AG04450 (cell line): ENCODE measurements around the gene SHC4. TPM values are rescaled to one million over a fixed set of nuclear protein-coding genes. Genes with fewer than 3 reads are reported as not detected.
A peak's percentile ranks its signal among the peaks of the same experiment; 100 is the strongest.

ENCODE experiments used
- CTCF ChIA-PET: fragments of 300-600, 350-600 bp; formaldehyde crosslinking; extraction: SDS; loops from one replicate; lab custom pipeline; 2022; ENCODE audit warnings: antibody characterized with exemption, inconsistent platforms; lab: Charles Lee
- POLR2A ChIA-PET: fragments of 350-600 bp; formaldehyde crosslinking; extraction: SDS; loops from one replicate; lab custom pipeline; 2021; ENCODE audit warnings: antibody characterized with exemption, inconsistent platforms; lab: Yijun Ruan, JAX
- DNase-seq: peaks from one replicate; pipeline ENCODE4 v3.0.0-alpha.2; 2011; ENCODE audit warnings: low read depth, low spot score
- H3K27ac ChIP-seq: one replicate; pipeline ENCODE4 v1.5.1; 2012; ENCODE audit warnings: low read depth, low read length, control low read depth
- H3K27me3 ChIP-seq: one replicate; pipeline ENCODE4 v1.6.0; 2012; ENCODE audit warnings: low read length; ENCODE audit not compliant: control insufficient read depth, insufficient read depth
- H3K4me3 ChIP-seq: 2 replicates; pipeline ENCODE4 v1.5.1; 2011; ENCODE audit warnings: mild to moderate bottlenecking, low read depth, low read length, control low read depth
- H3K9me3 ChIP-seq: 2 replicates; pipeline ENCODE4 v1.5.1; 2012; ENCODE audit warnings: low read length; ENCODE audit not compliant: control insufficient read depth, insufficient read depth
- polyA plus RNA-seq: library from polyadenylated mRNA; depleted of rRNA; stranded (reverse); fragments of >200 nt; gene quantifications from 2 replicates; pipeline ENCODE4 v1.2.3, GENCODE V29; 2011
- TF ChIP-seq, protein P1 (sequence below): IDR thresholded peaks from 2 replicates; pipeline ENCODE4 v1.5.1; 2011; ENCODE audit warnings: low read depth, low read length, control low read depth, inconsistent platforms

Gene SHC4
- polyA plus RNA-seq, 1 experiment = 5.1 TPM

GRCh38 chr15:48955370-48955769 lies 8.3 kb downstream of the SHC4 start:
- Histone ChIP-seq H3K27me3 (no peaks in the 10 kb centered on the region), H3K27ac (no peak overlapping the region), H3K4me3 (no peak overlapping the region), H3K9me3 (no peaks in the 10 kb centered on the region)
- POLR2A ChIA-PET = no interaction called here
- CTCF ChIA-PET = interaction anchor here (1.3 to 2.5 kb wide), 4 partner anchors 9 to 21 kb away, joined by 3 to 9 read pairs (median 6); partner anchors contain the start of gene SHC4
- TF ChIP-seq, protein P1, sequence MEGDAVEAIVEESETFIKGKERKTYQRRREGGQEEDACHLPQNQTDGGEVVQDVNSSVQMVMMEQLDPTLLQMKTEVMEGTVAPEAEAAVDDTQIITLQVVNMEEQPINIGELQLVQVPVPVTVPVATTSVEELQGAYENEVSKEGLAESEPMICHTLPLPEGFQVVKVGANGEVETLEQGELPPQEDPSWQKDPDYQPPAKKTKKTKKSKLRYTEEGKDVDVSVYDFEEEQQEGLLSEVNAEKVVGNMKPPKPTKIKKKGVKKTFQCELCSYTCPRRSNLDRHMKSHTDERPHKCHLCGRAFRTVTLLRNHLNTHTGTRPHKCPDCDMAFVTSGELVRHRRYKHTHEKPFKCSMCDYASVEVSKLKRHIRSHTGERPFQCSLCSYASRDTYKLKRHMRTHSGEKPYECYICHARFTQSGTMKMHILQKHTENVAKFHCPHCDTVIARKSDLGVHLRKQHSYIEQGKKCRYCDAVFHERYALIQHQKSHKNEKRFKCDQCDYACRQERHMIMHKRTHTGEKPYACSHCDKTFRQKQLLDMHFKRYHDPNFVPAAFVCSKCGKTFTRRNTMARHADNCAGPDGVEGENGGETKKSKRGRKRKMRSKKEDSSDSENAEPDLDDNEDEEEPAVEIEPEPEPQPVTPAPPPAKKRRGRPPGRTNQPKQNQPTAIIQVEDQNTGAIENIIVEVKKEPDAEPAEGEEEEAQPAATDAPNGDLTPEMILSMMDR = no peak
- no peak for DNase-seq

DNA sequence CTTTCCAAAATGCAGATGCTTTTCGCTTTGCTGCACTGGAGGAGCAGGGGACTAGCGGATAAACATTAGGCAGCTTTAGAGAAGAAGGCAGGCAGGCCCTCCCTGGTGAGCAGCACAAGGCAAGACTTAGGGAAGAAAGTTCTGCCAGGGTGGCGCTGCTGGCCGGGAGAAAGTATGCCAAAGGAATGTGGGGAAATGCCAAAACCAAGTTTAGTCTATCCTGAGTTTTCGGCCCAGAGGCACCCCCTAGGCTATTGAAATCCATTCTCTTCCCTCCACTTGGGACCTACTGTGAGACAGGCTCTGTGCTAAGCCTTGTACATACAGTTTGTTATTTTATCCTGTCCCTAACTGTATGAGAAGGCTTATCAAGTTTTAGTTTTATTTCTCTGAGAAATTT lies 9.2 kb downstream of the SHC4 start:
- H3K9me3 ChIP-seq = no peaks in the 10 kb centered on the region
- TF ChIP-seq, protein P1 = peak; percentile 15; the same call in 1 of the 2 replicates
- POLR2A ChIA-PET = no interaction called here
- DNase-seq = no peak
- CTCF ChIA-PET = interaction anchor here (1.2 to 2.5 kb wide), 4 partner anchors 9 to 92 kb away, joined by 3 to 9 read pairs (median 6); partner anchors contain the start of gene SHC4
- no peak overlapping the region for H3K4me3 ChIP-seq
- H3K27ac ChIP-seq = no peak overlapping the region
- H3K27me3 ChIP-seq = no peaks in the 10 kb centered on the region

- H3K27me3 ChIP-seq = no peaks in the 10 kb centered on the region
- H3K9me3 ChIP-seq = no peaks in the 10 kb centered on the region
- ChIA-PET CTCF (interaction anchor here (1.0 kb wide), 1 partner anchor 27 kb away, joined by 3 read pairs; no protein-coding TSS in a partner anchor), POLR2A (no interaction called here)
- no peak overlapping the region for H3K27ac ChIP-seq
- TF ChIP-seq, protein P1 = no peak
- DNase-seq = no peak
- H3K4me3 ChIP-seq = no peak overlapping the region
Observed at GRCh38 chr15:48946840-48947187, 16.9 kb downstream of the SHC4 start.

GRCh38 chr15:48946074-48946839 lies 17.5 kb downstream of the SHC4 start:
- peak overlapping the region; percentile 73 for H3K27ac ChIP-seq
- POLR2A ChIA-PET = no interaction called here
- no peaks in the 10 kb centered on the region for H3K27me3 ChIP-seq
- TF ChIP-seq, protein P1 = no peak
- no peak for DNase-seq
- H3K4me3 ChIP-seq = no peak overlapping the region
- no peaks in the 10 kb centered on the region for H3K9me3 ChIP-seq
- CTCF ChIA-PET = interaction anchor here (0.9 to 2.1 kb wide), 6 partner anchors 8 to 199 kb away, joined by 3 to 5 read pairs (median 3); partner anchors contain the start of gene SHC4

- TF ChIP-seq, protein P1 = no peak
- H3K27ac ChIP-seq = no peak overlapping the region
- no peaks in the 10 kb centered on the region for H3K27me3 ChIP-seq
- CTCF ChIA-PET = interaction anchor here (0.9 to 2.1 kb wide), 6 partner anchors 9 to 200 kb away, joined by 3 to 5 read pairs (median 3); partner anchors contain the start of gene SHC4
- H3K4me3 ChIP-seq = no peak overlapping the region
- no peak for DNase-seq
- POLR2A ChIA-PET = no interaction called here
- no peaks in the 10 kb centered on the region for H3K9me3 ChIP-seq
Observed at GRCh38 chr15:48945386-48945785, 18.3 kb downstream of the SHC4 start.
